NCI-H1417 treated with DMSO at 0.1 percent for 48 hours (cell line): Measurements from ENCODE around the gene OTUD7B.
A peak's percentile ranks its signal among the peaks of the same experiment; 100 is the strongest.
"Not testable (repeated sequence)": the region's sequence is repeated elsewhere in the genome, so short reads cannot be mapped to it uniquely, and the experiment has no call there.

ENCODE experiments used
- DNase-seq: peaks from one replicate; lab custom pipeline; 2025; lab: John Stamatoyannopoulos, UW

Gene OTUD7B

DNA sequence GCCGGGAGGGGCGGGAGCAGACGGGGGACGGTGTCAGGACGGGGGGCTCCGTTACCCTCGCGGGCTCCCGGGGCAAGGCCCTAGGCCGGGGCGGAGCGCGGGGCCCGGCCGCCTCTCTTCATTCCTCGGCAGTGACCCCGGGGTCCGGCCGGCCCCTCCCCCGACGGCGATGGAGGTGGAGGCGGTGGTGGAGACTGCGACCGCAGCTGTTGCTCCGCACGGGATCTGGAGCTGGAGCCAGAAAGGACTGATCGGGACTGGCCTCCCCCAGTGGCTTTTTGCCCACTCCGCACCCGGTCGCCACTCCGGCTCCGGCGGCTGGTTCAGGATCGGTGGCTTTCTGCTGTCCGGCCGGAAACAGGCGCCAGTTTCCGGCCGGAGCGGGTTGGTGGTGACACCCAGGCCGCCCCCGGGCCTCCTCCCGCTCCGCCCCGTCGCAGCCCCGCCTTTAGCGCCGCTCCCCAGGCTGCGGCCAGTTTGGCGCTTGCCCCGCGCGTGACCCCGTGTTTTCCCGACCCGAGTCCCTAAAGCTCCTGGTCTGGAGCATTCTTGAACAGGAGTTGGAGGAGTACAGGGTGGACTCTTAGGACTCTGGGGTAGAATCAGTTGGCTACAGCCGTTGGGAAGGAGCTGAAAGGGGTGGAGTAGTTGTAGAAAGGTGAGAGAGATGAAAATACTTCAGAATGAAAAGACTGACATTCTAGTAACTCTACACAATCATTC lies at the start of gene OTUD7B:
TSS of gene OTUD7B (minus strand) at position 334 of the 723 bp plus-strand sequence. CDS start 33,216 bp downstream, outside the sequence.
- DNase-seq, result peak; percentile 30

DNA sequence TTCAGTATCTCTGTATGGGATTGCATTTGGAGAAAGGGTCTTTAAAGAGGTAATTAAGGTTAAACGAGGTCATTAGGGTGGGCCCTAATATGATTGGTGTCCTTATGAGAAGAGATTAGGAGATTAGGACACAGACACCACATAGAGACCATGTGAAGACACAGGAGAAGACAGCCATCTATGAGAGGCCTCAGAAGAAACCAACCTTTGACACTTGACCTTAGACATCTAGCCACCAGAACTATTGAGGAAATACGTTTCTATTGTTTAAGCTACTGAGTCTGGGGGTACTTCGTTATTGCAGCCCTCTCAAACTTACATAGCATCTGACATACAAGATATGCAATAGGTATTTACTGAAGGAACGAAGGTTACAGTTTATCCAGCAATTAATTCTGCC lies 49.7 kb upstream of the OTUD7B start:
- no peak for DNase-seq

DNA sequence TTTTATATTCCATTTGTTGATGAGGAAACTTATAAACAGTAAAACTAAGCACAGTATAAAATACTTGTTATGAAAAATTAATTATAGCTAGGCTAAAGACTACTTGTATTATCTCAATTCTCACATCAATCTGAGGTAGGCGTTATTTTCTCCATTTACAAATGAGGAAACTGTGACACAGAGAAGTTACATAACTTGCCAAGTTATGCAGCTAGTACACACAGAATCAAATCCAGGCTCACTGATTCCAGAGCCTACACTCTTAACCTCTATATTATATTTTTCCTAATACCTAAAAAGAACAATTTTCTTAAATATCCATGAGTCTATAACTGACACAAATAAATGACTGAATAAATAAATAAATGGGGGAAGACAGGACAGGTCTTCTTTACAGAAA lies 45.9 kb upstream of the OTUD7B start:
- DNase-seq, result no peak

DNA sequence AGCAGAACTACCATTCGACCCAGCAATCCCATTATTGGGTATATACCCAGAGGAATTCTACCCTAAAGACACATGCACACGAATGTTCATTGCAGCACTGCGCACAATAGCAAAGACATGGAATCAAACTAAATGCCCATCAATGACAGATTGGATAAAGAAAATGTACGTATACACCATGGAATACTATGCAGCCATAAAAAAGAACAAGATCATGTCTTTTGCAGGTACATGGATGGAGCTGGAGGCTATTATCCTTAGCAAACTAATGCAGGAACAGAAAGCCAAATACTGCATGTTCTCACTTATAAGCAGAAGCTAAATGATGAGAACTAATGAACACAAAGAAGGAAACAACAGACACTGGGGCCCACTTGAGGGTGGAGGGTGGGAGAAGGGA lies 45.0 kb upstream of the OTUD7B start:
- DNase-seq, result not testable (repeated sequence)

DNA sequence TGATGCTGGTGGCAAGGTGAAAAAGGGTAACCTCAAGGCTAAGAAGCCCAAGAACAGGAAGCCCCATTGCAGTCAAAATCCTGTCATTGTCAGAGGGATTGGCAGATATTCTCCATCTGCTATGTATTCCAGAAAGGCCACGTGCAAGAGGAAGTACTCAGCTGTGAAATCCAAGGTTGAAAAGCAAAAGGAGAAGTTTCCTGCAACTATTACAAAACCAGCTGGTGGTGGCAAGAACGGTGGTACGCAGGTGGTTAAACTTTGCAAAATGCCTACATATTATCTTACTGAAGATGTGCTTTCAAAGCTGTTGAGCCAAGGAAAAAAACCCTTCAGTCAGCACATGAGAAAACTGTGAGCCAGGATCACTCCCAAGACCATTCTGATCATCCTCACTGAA lies 43.4 kb upstream of the OTUD7B start:
- no peak for DNase-seq

DNA sequence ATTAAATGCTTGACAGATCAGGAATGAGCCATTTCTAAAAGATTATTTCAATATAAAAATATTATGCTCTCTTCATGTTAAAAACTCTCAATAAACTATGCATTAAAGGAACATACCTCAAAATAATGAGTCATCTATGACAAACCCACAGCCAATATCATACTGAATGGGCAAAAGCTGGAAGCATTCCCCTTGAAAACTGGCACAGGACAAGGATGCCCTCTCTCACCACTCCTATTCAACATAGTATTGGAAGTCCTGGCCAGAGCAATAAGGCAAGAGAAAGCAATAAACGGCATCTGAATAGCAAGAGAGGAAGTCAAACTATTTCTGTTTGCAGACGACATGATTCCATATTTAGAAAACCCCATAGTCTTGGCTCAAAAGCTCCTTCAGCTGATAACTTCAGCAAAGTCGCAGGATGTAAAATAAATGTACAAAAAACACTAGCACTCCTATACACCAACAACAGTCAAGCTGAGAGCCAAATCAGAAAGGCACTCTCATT lies 41.4 kb upstream of the OTUD7B start:
- not testable (repeated sequence) for DNase-seq

DNA sequence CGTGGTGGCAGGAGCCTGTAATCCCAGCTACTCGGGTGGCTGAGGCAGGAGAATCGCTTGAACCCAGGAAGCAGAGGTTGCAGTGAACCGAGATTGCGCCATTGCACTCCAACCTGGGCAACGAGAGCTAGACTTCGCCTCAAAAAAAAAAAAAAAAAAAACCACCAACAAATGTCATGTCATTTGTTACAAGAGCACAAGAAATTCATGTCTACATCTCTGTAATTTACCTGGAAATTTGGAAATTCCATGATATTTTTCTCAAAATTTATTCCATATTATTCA lies 40.5 kb upstream of the OTUD7B start:
- no peak for DNase-seq

DNA sequence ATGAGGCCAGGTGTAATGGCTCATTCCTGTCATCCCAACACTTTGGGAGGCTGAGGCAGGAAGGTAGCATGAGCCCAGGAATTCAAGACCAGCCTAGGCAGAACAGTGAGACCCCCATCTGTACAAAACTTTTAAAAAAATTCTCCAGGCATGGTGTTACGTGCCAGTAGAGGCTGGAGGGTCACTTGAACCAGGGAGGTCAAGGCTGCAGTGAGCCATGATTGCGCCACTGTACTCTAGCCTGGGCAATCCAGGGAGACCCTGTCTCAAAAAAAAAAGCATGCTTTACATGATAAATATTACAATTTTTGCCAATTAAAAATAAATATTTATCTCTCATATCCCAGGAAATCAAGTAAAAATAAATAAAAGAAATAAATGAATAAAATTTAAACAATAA lies 39.4 kb upstream of the OTUD7B start:
- no peak for DNase-seq

DNA sequence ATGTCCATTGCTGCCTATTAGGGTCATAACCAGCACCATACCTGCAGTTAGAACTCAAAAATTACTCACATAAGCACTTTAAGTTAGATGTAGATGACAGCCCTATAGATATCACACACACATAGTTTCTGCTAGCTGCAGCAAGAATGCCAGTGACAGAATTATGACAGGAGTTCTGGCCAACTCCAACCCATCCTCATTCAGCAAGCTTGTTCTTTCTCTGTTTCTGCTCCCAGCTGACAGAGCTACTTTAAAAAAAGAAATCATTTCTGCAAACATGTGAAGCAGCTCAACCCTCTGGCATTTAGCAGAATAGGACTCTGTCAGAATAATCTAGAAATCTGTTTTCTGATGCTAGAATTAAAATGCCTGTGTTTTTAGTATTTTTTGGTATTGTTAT lies 23.8 kb upstream of the OTUD7B start:
- no peak for DNase-seq

DNA sequence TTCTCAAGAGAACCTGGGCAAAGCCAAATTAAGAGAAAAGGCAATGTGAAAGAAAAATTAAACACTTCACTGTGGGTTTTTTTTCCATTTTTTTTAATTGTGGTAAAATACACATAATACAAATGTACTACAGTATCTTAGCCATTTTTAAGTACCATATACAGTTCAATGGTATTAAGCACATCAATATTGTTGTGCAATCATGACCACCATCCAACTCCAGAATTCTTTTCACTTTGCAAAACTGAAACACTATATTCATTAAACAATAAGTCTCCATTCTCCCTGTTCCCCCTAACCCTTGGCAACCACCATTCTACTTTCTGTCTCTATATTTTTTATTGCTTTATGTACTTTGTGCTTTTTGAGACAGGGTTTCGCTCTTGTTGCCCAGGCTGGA lies 17.8 kb upstream of the OTUD7B start:
- DNase-seq, result no peak

DNA sequence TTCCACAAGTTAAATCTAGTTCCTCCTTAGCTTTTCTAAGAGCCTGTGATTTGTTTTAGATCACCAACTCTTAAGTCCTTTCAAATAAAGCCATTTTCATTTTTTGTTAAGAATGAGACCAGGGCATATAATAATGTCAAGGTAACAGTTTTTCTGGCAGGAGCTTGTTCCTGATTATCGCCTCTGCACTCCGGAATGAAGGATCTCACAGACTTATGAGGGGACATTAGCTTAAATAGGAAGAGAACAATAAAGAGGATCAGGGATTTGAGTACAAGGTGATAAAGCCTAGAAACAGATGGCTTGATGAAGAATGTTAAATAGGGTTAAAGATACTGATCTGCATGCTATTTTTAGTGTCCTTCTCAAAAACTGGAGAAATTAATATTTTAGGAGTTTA lies 13.6 kb upstream of the OTUD7B start:
- DNase-seq, result no peak

DNA sequence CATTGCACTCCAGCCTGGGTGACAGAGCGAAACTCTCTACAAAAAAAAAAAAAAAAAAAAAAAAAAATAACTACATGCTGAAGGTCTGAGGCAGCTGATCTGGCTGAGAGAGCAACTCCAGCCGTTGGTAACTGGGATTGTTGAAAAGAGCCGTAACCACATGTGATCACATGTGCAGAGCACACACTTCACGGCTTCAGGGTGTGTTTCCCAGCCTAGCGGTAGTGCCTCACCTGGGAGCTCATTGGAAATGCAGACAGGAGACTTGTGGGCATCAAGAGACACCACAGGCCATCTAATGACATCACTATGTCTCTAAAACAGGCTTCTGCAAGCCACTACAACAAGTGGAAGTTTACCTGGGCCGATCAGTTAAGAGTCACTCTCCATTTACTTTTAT lies 11.8 kb upstream of the OTUD7B start:
- DNase-seq, result no peak

DNA sequence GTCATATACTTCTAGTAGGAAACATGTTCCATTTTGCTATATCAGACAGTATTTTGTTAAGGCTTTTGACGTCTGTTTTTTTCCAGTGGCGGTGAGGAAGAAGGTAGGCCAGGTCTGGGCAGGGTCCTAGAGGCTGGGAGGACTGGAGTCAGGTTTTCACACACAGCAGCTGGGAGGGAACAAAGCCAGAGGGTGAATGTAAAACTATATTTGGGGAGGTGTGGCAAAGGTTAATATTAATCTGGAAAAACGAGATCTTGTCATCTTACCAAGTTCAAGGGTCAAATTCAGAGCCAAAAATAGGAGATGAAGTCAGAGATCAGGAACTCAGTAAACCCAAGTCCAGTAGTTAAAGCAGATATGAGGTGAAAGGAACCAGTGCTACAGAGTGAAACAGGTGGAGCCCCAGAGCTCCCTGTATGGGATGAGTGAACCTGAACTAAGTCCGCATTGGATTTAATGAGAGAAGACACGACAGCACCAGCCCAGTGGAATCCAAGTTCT lies 10.7 kb upstream of the OTUD7B start:
- no peak for DNase-seq

DNA sequence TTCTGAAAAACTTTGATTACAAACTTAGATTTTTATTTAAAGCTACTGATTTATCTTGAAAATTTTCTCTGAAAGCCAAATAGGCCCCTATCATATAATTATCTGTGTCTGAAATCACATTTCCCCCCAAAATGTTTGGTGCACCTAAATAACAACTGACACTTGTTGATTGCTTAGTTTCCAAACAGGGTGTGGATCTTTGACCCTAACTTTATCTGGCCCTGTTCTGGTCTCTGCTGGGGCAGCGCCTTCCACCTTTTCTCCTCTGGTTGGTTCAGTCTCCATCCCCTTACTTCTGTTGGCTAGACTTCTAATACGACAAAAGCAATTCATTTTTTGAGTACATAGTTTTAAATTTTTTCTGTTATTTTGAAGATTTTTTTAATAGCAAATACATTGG lies 10.2 kb upstream of the OTUD7B start:
- DNase-seq, result no peak

DNA sequence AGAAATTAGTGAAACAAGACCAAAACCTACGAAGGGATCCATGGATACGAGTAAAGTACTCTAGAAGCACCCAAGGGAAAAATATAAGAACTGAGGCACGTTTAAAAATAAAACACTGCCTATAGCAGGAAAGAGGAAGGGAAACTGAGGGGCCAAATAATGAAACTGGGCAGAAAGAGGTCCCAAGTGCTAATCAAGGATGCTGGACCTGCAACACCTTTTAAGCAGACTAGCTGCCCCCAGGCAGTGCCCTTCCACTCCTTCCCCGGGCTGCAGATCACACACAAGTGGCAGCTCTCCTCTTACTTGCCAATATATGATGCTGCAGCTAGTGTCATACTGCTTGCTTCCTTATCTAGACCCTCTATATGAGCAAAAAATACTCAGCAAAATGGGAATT lies 7.6 kb upstream of the OTUD7B start:
- no peak for DNase-seq

DNA sequence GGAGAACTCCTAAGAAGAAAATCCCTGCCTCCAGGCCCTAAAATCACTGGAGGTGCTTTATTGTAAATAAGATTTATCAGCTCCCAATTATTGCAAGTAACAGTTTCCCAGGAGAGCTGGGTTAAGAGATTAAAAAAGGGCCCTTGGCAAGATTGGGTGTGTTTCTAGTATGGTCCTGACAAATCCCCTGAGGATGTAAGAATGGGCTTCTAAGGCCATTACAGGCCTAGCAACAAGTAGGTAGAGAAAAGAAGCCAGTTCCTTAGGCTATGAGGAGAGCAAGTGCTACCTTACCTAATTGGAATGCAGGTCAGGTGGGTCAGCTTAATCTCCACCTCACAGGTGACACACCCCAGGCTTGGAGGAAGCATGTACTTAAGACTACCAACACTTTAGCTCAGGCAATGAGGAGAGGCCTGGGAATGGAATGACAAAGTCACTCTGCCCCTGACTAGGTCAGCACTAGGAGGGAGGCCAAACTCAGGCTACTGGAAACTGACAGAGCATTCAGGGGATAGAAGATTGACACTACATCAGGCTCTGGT lies 6.8 kb upstream of the OTUD7B start:
- no peak for DNase-seq

DNA sequence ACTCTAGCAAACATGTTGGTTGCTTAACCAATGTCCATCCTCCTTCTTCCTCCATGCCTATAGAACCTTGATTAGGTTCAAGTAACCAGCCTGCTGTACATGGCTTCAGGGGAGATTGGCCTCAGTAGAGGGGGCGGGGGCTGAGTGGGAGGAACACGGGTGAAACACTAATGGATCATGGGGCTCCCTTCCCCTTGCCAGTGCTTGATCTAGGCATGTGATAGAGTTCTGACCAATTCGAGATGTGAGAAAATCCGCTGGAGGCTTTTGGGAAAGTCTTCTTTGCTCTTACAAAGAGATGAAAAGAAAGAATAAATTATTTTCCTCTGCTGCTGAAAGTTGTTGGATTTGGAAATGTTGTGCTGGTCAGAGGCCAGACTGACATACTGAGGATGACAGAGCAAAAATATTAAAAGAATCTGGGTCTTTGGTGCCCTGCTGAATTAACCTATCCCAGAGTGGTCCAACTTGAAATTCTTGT lies 5.2 kb upstream of the OTUD7B start:
- DNase-seq, result no peak

DNA sequence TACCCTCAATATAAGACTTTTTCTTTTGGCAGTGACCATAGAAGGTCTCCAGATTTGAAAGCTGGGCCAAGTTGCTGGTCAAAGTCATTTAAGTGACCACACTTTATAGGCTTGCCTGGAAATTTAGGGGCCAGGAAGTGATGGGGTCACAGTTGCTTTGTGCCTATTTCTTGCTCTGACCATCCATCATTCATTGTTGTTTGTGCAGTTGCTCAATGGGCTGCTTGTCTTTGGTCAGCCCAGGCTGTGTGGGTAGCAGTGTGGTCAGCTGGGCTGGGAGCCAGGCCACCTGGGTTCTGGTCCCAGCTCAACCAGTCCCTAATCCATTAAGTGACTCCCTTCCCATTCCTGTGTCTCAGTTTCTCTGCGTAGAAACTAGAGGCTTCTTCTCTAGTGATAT lies 2.1 kb upstream of the OTUD7B start:
- DNase-seq, result no peak

DNA sequence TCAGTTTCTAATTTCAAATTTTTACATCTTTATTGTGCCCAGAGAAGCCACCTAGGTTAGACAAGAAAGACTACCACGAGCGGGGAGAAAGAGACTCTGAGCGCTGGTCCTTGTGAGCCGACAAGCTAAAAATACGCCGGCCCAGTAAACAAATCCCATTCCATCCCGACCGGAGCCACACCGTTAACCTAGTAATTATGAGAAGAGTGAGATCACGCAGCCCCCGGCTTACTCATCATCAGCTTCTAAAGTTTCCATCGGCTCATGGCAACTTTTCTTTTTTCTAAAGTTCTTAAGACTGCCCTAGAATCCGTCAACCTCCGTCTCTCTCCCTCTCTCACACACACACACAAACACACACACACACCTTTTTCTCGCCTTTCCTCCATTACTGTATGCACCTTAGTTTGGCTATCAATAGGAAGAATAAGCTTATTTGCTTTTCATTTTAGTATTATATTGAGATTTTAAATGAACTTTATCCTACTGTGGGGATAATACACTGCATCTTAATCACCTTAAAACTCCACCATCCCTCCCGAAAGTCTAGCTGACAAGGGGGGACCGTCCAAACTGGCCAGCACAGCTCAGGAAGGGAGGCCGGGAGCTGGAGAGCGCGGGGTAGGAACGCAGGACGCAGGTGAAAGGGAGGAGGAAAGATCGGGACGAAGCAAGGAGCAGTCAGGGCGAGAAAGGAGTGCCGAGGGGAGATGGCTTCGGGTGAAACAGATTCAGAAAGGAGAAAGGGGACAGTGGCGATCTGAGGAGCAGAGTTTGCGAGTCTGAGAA lies 728 bp downstream of the OTUD7B start:
- no peak for DNase-seq

DNA sequence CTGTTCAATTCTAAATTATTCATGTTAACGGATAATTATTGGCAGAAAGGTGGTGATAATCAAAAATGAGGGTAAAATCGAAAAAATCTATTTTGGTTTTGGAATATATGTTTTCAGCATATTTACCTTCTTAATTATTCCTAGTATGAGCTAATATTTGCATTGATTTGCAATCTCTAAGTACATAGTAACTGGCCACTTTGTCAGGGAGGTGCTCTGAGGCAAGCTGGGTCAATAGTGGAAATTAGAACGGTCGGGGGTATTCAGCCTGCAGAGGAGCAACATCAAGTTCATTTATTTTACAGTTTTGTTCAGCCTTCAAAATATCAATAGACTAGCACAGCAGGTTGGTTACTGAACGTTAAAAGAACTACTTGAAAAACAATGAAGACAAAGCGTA lies 1.8 kb downstream of the OTUD7B start:
- peak; percentile 95 for DNase-seq

DNA sequence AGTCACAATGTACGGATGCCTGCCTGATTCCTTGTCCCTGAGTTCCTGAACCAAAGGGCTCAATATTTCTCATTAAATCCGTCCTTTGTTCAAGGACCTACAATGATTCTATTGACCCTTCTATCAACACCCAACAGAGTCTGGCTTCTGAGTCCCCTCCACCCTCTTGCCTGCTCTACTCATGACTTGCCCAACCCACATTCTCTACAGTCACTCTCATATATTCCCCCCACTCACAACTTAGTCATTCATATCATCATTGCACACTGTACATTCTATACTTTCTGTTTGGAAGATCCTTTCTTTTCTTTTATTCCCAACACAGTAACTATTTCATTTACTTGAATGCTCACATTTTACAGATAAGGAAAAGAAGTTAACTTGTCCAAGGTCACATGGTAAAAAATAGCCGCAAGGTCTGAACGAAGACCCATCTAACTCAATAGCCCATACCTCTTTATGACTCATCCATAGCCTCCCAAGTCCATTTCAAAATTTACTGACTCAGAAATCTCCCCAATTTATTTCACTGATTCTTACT lies 3.6 kb downstream of the OTUD7B start:
- no peak for DNase-seq

DNA sequence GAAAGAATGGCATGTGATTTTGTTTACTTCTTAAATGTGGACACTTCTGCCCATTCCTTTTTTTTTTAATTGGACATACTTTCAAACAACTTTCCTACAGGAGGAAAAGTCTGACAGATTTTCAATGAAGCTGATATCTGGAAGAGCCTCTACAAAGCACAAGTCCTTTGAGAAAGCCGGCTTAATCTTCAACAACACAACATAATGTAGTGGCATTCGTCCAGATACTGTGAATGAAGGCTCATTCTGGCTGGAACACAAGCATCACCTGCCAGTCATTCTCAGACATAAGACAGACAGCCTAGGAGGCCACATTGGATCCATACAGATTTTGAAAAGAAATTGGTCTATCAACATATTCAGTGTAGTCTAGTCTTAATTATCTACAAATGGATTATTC lies 4.9 kb downstream of the OTUD7B start:
- no peak for DNase-seq

DNA sequence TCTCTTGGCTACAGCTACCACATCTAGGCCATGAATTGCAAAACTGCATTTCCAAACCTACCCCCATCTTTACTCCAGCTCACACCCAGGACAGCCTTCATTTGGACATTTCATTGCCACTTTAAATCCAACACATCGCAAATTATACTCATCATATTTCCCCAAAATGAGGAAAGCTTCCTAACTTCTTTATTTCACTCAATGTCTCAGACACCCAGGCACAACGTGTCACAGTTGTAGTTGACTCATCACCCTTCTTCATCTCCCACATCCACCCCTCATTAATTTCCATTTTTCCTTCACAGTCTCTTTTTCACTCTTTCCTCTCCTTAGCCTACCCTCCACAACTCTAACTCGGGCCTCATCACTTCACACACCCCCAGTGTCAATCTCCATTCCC lies 6.7 kb downstream of the OTUD7B start:
- no peak for DNase-seq
